Measurements from ENCODE around the gene TK2. TPM values are rescaled to one million over a fixed set of nuclear protein-coding genes. Genes with fewer than 3 reads are reported as not detected.
A peak's percentile ranks its signal among the peaks of the same experiment; 100 is the strongest.
"Not testable (repeated sequence)": the region's sequence is repeated elsewhere in the genome, so short reads cannot be mapped to it uniquely, and the experiment has no call there.

Gene TK2
- total RNA-seq, 2 donors from 2014 or later, result 22.3 to 28.2 TPM

GRCh38 chr16:66576296-66576695 is 26.4 kb upstream of the TK2 start:
- no peak for DNase-seq
- intact Hi-C loops (cut with DNase I), result no loop called here
- no peak for ATAC-seq

DNA sequence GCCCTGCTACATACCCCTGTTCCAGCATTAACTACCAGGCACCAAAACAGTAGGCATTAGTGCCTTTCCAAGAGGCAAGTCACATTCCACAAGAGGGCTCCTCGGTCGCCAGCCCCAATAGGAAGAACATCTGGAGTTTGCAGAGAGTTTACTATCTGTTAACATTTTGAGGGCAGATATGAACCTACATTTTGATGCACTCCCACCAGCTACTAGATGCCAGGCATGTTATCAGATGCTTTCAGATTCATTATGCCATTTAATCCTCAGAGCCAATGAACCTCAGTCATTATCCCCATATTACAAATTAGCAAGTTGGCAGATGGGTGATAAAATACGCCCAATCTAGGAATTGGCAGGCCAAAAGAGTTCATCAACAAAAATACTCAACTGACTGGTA is 25.1 kb upstream of the TK2 start:
- intact Hi-C loops (cut with DNase I), result no loop called here
- no peak for DNase-seq
- ATAC-seq, result no peak

DNA sequence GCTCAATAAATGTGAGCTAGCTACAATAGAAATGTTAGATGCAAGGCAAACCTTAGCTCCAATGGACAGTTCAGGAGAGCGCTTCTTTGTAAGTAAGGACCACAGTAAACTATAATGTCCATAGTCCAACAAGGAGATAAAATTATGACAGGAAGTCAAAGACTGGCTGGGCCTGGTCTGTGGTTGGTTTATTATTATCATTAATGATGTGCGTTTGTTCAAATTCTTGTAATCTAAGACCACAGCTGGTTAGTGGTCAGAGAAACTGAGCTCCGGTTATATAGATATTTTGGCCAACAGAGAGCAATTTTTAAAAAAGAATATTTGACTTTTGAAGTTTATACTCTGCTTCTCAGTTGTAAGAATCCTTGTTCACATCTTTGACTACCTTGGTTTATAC is 24.6 kb upstream of the TK2 start:
- ATAC-seq, result no peak
- intact Hi-C loops (cut with DNase I), result no loop called here
- no peak for DNase-seq

DNA sequence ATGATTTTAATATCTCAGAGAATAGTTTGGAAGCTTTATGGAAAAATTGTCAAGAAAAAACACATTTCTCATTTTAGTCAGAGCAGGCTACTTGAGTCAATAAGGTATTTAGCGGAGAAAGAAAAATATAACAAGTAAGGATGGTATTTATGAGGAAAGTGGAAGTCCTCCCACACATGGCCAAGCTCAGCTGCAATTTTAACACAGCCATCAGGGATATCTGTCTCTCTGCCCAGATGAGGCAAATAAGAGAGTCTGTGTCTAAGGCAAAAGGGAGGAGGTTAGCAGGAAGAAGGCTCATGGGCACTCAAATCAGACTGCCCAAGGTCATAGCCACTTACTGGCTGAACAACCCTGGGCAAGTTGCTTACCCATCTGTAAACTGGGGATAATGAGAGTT is 24.2 kb upstream of the TK2 start:
- no peak for DNase-seq
- intact Hi-C loops (cut with DNase I), result no loop called here
- no peak for ATAC-seq

DNA sequence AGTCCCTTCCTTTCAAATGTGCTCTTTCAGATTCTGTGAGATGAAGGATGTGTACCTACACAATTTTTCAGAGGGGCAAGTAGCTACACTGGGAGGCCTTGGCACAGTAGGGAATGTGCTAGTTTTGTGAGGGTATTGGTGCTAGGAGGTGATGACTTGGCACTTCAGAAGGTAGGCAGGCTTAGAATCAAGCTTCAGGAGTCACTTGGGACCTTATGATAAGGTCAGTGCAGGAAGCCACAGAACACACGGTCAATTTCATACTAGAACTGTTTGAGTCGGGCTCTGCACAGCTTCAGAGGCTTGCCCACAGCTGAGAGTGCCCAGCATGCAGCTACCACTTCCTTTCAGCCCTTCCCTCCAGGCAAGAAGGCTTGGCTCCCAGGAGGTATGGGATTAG is 22.4 kb upstream of the TK2 start:
- intact Hi-C loops (cut with DNase I), result no loop called here
- ATAC-seq, result no peak
- no peak for DNase-seq

- ATAC-seq (peak in 1 of 2 donors; percentile 71), DNase-seq (no peak)
- intact Hi-C loops (cut with DNase I), result no loop called here
These were observed 20.0 kb upstream of the TK2 start for GRCh38 chr16:66569827-66570405.

DNA sequence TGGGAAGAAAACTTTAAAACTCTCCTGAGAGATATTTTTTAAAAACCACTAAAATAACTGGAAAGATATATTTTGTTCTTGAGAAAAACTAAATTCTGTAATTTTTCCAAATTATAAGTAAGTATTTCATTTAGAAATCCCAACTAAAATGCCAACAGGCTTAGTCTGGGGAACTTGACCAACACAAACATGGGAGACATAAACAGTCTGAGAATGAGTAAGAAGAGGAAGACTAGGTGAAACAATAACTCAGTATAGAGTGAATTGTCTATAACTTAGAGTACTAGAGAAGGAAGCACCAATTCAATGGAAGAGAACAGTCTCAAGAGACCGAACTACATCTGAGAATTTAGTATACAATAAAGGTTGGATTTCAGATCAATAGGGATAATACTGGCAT is 19.2 kb upstream of the TK2 start:
- intact Hi-C loops (cut with DNase I), result no loop called here
- ATAC-seq (peak in 1 of 2 donors; percentile 43), DNase-seq (no peak)

GRCh38 chr16:66568355-66568754 is 18.4 kb upstream of the TK2 start:
- no peak for ATAC-seq

DNA sequence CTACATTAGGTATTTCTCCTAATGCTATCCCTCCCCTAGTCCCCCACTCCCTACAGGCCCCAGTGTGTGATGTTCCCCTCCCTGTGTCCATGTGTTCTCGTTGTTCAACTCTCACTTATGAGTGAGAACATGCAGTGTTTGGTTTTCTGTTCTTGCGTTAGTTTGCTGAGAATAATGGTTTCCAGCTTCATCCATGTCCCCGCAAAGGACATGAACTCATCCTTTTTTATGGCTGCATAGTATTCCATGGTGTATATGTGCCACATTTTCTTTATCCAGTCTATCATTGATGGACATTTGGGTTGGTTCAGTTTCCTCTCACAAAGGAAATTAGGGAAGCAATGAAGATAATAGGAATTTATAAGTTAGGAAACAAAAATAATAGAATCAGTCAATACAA is 17.3 kb upstream of the TK2 start:
- ATAC-seq; intact Hi-C loops (cut with DNase I); DNase-seq: not testable (repeated sequence)

More at GRCh38 chr16:66568355-66568754, 18.4 kb upstream of the TK2 start:
- no peak for DNase-seq
- intact Hi-C loops (cut with DNase I), result no loop called here

GRCh38 chr16:66566051-66566901 is 16.4 kb upstream of the TK2 start, which contains the start of gene CMTM1:
Gene CMTM1 (plus strand): TSS chr16:66566439. CDS start chr16:66566514, 75 bp downstream.
- no peak for DNase-seq

DNA sequence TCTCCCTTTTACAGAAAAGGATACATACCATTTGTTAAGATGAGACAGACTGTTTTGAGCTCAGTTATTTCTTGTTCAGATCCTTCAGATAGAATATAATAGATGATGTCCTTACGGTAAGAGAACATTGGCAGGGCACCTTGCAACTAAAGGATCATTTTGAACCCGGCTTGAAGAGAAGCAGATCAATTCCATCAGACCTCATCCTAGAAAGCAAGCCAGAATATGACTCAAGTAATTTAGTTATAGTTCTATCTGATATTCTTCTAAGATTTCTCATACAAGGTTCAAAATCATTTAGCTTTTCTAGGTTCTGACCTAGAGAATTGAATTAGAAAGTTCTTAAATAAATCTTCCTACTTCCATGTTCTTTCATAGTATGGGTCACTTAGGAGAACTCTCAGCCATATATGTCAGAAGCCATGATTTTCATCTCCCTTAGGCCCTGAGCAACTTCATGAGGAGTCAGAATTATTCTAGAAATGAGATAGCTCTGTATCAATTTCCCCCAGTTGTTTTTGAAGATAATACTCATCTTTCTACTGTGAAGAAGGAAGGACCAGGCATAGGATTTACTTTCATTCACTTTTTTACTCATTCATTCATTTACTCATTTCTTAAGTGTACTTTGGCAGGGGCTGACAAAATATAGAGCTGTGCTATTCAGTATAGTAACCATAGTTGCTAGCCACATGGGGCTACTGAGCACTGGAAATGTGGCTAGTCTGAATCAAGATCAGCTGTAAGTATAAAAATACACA is 13.8 kb upstream of the TK2 start:
- intact Hi-C loops (cut with DNase I), result no loop called here
- DNase-seq (no peak), ATAC-seq (no peak)

More at GRCh38 chr16:66566051-66566901, 16.4 kb upstream of the TK2 start, which contains the start of gene CMTM1:
- ATAC-seq, result no peak
- intact Hi-C loops (cut with DNase I), result no loop called here

- intact Hi-C loops (cut with DNase I), result no loop called here
- ATAC-seq (no peak), DNase-seq (no peak)
These were observed 13.1 kb upstream of the TK2 start for GRCh38 chr16:66562986-66563385.

- DNase-seq (no peak), ATAC-seq (no peak)
- intact Hi-C loops (cut with DNase I), result no loop called here
These were observed 12.5 kb upstream of the TK2 start for GRCh38 chr16:66562409-66562808.

- intact Hi-C loops (cut with DNase I), result no loop called here
- no peak for DNase-seq
- no peak for ATAC-seq
These were observed 11.6 kb upstream of the TK2 start for GRCh38 chr16:66561381-66562080.

- intact Hi-C loops (cut with DNase I), result no loop called here
These were observed 10.2 kb upstream of the TK2 start for GRCh38 chr16:66560107-66560506.

GRCh38 chr16:66554495-66554894 is 4.6 kb upstream of the TK2 start:
- ATAC-seq (no peak), DNase-seq (no peak)
- intact Hi-C loops (cut with DNase I), result no loop called here

More at GRCh38 chr16:66560107-66560506, 10.2 kb upstream of the TK2 start:
- DNase-seq (no peak), ATAC-seq (no peak)

- intact Hi-C loops (cut with DNase I), result no loop called here
- DNase-seq, result no peak
- ATAC-seq, result no peak
These were observed 4.1 kb upstream of the TK2 start for GRCh38 chr16:66554021-66554420.

DNA sequence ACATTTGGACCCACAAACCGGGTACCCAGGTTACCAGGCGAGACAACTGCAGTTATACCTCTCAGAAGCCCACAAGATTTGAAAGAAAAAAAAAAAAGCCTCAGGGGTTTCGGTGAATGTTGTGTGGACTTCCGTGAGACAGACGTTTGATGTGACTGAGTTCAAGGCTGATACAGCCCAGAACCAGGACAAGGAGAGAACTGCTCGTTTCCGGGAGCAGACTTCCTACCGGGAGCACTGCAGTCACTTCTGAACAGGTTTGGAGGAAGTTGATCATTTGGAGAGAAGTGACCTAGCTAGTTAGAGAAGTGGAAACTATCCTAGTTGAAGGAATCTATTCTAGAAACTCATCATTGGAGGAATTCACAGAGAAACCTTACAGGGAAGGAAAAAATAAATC is 3.3 kb upstream of the TK2 start:
- intact Hi-C loops (cut with DNase I), result no loop called here
- ATAC-seq (no peak), DNase-seq (no peak)
